NCI-H1092 (cell line): Measurements from ENCODE around the gene URM1.

ENCODE experiments used
- DNase-seq: peaks from one replicate; lab custom pipeline; 2025; lab: John Stamatoyannopoulos, UW

Gene URM1

DNA sequence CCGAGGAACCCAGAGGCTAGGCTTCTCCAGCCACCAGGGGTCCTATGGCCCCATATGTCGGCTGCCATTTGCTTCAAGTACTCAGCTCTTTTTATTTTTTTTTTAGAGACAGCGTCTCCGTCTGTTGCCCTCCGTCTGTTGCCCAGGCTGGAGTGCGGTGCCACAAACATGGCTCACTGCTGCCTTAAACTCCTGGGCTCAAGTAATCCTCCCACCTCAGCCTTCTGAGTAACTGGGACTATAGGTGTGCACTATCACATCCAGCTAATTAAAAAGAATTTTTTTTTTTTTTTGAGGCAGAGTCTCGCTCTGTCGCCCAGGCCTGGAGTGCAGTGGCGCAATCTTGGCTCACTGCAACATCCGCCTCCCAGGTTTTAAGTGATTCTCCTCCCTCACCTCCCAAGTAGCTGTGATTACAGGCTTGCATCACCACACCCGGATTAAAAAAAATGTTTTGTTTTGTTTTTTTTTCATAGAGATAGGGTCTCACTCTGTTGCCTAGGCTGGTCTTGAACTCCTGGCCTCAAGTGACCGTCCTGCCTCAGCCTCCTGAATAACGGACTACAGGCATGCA lies 58.4 kb downstream of the URM1 start:
- no peak for DNase-seq

DNA sequence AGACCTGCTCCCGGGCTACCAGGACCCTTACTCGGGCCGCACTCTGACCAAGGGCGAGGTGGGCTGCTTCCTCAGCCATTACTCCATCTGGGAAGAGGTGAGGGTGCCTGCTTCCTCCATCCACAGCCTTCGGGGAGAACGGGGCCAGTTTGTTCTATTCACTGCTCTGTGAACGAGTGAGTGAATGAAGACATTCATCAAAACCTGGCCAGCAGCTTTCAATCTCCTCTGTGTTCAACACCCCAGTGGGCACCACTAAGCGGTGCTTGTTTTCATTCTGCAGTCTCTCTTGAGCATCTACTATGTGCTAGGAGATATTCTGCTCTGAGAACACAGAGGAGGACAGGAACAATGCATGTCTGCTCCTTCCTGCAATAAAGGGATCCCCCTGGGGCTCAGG lies 60.0 kb downstream of the URM1 start:
- DNase-seq: no peak

DNA sequence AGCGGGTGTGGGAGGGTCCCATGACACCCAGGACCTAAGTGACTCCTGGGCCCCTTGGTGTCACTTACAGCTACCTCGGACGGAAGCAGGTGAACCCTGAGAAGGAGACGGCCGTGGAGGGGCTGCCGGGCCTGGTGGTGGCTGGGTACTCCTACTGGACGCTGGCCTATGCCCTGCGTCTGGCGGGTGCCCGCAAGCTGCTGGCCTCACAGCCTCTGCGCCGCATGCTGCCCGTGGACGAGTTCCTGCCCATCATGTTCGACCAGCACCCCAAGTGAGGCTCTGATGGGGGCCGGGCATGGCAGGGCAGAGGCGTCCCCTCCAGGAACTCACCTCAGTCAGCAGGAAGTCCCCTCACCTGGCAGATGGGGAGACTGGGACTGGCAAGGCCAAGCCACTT lies 63.2 kb downstream of the URM1 start:
- no peak for DNase-seq

DNA sequence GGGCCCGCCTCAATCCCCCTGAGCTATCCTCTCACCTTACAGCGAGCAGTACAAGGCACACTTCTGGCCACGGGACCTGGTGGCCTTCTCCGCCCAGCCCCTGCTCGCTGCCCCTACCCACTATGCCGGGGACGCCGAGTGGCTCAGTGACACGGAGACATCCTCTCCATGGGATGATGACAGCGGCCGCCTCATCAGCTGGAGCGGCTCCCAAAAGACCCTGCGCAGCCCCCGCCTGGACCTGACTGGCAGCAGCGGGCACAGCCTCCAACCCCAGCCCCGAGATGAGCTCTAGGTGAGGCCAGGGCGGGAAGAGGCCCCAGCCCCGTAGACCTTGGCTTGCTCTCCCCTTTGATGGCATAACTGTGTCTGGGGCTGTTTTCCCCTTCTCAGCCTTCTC lies 64.4 kb downstream of the URM1 start:
- no peak for DNase-seq

DNA sequence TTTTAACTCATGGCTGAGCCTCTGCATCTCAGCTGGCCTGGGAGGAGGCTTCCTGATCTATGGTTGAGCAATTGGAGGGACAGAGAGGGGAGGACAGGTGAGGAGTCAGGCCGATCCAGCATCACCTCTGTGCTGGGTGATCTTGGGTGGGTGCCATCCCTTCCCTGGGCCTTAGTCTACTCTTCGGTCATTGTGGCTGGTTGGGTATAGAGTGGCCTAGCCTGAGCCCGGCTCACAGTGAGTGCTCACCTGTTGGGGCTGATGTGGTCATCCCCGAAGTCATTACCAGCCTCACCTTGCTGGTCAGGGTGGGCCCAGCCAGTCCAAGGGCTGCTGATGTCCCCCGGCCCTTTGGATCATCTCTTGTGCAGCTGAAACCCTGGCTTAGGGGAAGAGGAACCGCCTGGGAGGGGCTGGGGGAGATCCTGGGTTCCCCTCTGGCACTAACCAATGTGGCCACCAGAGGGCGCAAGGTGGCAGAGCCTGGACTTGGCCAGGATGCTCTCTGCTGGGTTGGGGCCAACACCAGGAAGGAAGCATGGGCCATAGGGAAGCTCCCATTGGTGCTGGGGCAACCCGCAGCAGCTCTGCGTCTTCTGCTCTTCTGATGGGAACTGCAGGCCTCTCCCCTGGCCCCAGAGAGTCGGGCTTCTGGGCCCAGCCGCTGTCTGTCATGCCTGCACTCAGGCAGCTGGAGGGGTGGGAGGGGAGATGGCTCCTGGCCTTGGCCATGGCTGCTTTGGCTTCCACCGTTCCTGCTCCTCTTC lies 67.4 kb downstream of the URM1 start:
- peak; percentile 49 for DNase-seq

DNA sequence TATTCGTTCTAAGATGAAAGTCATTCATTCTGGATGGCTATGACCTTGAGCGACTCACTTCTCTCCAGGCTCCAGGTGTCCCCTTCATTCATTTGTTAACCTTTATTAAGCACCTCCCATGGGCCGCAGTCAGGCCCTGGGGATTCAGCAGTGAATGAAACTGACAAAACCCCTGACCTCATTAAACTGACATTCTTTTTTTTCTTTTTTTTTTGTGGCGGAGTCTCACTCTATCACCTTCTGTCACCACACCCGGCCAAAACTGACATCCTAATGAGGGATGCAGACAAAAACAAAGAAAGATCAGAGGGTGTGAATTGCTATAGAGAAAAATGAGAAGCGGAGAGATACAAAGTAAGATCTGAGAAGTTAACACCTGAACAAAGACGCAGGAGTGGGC lies 68.1 kb downstream of the URM1 start:
- DNase-seq: no peak
